Measurements from ENCODE around the gene DENND1B. TPM values are rescaled to one million over a fixed set of nuclear protein-coding genes. Genes with fewer than 3 reads are reported as not detected.

Gene DENND1B
- polyA plus RNA-seq, 1 donor from 2014 or later, result 12.4 TPM

- TF ChIP-seq MXI1 (conservative IDR thresholded peaks at IDR 0.05; ENCODE audit: poor library complexity, severe bottlenecking) (no peak), TAF1 (IDR thresholded peaks at IDR 0.05; ENCODE audit: low read depth) (no peak), CTCF (IDR thresholded peaks at IDR 0.05; ENCODE audit: poor library complexity, severe bottlenecking) (no peak), EP300 (conservative IDR thresholded peaks at IDR 0.05; ENCODE audit: poor library complexity, severe bottlenecking) (no peak), RAD21 (conservative IDR thresholded peaks at IDR 0.05) (no peak), POLR2AphosphoS5 (IDR thresholded peaks at IDR 0.05) (no peak), SMC3 (conservative IDR thresholded peaks at IDR 0.05; ENCODE audit: poor library complexity) (no peak), EZH2 (IDR thresholded peaks at IDR 0.05; ENCODE audit: borderline replicate concordance, insufficient read depth, low read length, poor library complexity, severe bottlenecking) (no peak), REST (IDR thresholded peaks at IDR 0.05; ENCODE audit: borderline replicate concordance) (no peak)
- no peak overlapping the region for H3K9ac ChIP-seq (ENCODE audit: low read length)
- H3K4me2 ChIP-seq (ENCODE audit: low read length), result no peak overlapping the region
- no peaks in the 10 kb centered on the region for H3K9me3 ChIP-seq (ENCODE audit: low read length)
- H3K79me2 ChIP-seq (replicated peaks; ENCODE audit: insufficient read depth, low read length), result no peaks in the 10 kb centered on the region
- H3K4me3 ChIP-seq (ENCODE audit: low read length), result no peak overlapping the region
- H3K9me2 ChIP-seq (ENCODE audit: insufficient read depth, low read length), result no peaks in the 10 kb centered on the region
- H3K36me3 ChIP-seq (ENCODE audit: insufficient read depth, low read length), result no peaks in the 10 kb centered on the region
- H4K20me1 ChIP-seq (ENCODE audit: insufficient read depth), result no peaks in the 10 kb centered on the region
- no peaks in the 10 kb centered on the region for H3F3A ChIP-seq (ENCODE audit: insufficient read depth, low read length, poor library complexity, severe bottlenecking)
- no peak overlapping the region for H2AFZ ChIP-seq (ENCODE audit: low read depth, low read length)
- H3K27ac ChIP-seq (ENCODE audit: low read length), result no peak overlapping the region
- H3K27me3 ChIP-seq (ENCODE audit: insufficient read depth, low read depth, low read length), result no peaks in the 10 kb centered on the region
These were observed 179.9 kb downstream of the DENND1B start for GRCh38 chr1:197595304-197595904.

- H3K27ac ChIP-seq (ENCODE audit: low read length), result no peak overlapping the region
- no peak overlapping the region for H3K9ac ChIP-seq (ENCODE audit: low read length)
- H2AFZ ChIP-seq (ENCODE audit: low read depth, low read length), result no peak overlapping the region
- no peaks in the 10 kb centered on the region for H3K79me2 ChIP-seq (replicated peaks; ENCODE audit: insufficient read depth, low read length)
- H3K36me3 ChIP-seq (ENCODE audit: insufficient read depth, low read length), result no peaks in the 10 kb centered on the region
- H3K4me3 ChIP-seq (ENCODE audit: low read length), result no peak overlapping the region
- no peak overlapping the region for H3K4me2 ChIP-seq (ENCODE audit: low read length)
- TF ChIP-seq EP300 (conservative IDR thresholded peaks at IDR 0.05; ENCODE audit: poor library complexity, severe bottlenecking), result no peak
- TF ChIP-seq POLR2AphosphoS5 (IDR thresholded peaks at IDR 0.05), result no peak
- no peak for TF ChIP-seq EZH2 (IDR thresholded peaks at IDR 0.05; ENCODE audit: borderline replicate concordance, insufficient read depth, low read length, poor library complexity, severe bottlenecking)
- no peak for TF ChIP-seq SMC3 (conservative IDR thresholded peaks at IDR 0.05; ENCODE audit: poor library complexity)
- TF ChIP-seq CTCF (IDR thresholded peaks at IDR 0.05; ENCODE audit: poor library complexity, severe bottlenecking), result no peak
- TF ChIP-seq TAF1 (IDR thresholded peaks at IDR 0.05; ENCODE audit: low read depth), result no peak
- no peak for TF ChIP-seq MXI1 (conservative IDR thresholded peaks at IDR 0.05; ENCODE audit: poor library complexity, severe bottlenecking)
- TF ChIP-seq REST (IDR thresholded peaks at IDR 0.05; ENCODE audit: borderline replicate concordance), result no peak
- TF ChIP-seq RAD21 (conservative IDR thresholded peaks at IDR 0.05), result no peak
- H3K9me3 ChIP-seq (ENCODE audit: low read length), result no peaks in the 10 kb centered on the region
- H3K27me3 ChIP-seq (ENCODE audit: insufficient read depth, low read depth, low read length), result no peaks in the 10 kb centered on the region
- no peaks in the 10 kb centered on the region for H3K9me2 ChIP-seq (ENCODE audit: insufficient read depth, low read length)
- H4K20me1 ChIP-seq (ENCODE audit: insufficient read depth), result no peaks in the 10 kb centered on the region
- H3F3A ChIP-seq (ENCODE audit: insufficient read depth, low read length, poor library complexity, severe bottlenecking), result no peaks in the 10 kb centered on the region
These were observed 184.6 kb downstream of the DENND1B start for GRCh38 chr1:197590687-197591086.

Data from neural cell (in vitro differentiated cells).